ENCODE results near the gene IL17F.

GRCh38 chr6:52276130-52276529 lies 31.8 kb upstream of the IL17F start:
- TF ChIP-seq CTCF (IDR thresholded peaks at IDR 0.05; ENCODE audit: control extremely low read depth in 1 of 3, insufficient read depth in 1 of 3, low read depth in 1 of 3, low read length in 3 of 3), result no peak
- no peak for TF ChIP-seq RFX5 (IDR thresholded peaks at IDR 0.05; ENCODE audit: borderline replicate concordance, low read depth, low read length)
- no peak for TF ChIP-seq JUND (IDR thresholded peaks at IDR 0.05; ENCODE audit: low read length)
- TF ChIP-seq POLR2AphosphoS5 (IDR thresholded peaks at IDR 0.05; ENCODE audit: low read depth, low read length), result peak; percentile 68
- no peak for TF ChIP-seq EZH2 (IDR thresholded peaks at IDR 0.05; ENCODE audit: low read depth, low read length, severe bottlenecking)
- TF ChIP-seq USF2 (IDR thresholded peaks at IDR 0.05; ENCODE audit: low read length), result no peak
- no peak for TF ChIP-seq NANOG (IDR thresholded peaks at IDR 0.05; ENCODE audit: insufficient read depth, low read depth, low read length, poor library complexity, severe bottlenecking)
- TF ChIP-seq FOSL1 (IDR thresholded peaks at IDR 0.05; ENCODE audit: insufficient read depth, low read depth, low read length), result no peak
